Adrenal gland (tissue), 5 donors: ENCODE data around the gene FMOD.

Experiments used
- POLR2A ChIP-seq, 2 donors: fragments of 450-650 bp; IDR thresholded peaks; one replicate each; pipeline ENCODE4 v1.6.1; 2017; ENCODE audit warnings: antibody characterized with exemption in 2 of 2, mild to moderate bottlenecking in 2 of 2, moderate library complexity in 1 of 2
- TF ChIP-seq, protein P1 (sequence below), 6 experiments: fragments of 450-650 bp in 4 of 6; fragments of 200-600 bp in 2 of 6; sonication (generic) in 1 of 6; IDR thresholded peaks; 1 replicate in 5 of 6; 2 replicates in 1 of 6; pipeline versions ENCODE4 v1.5.1 to v1.8.0; 2016 to 2021; ENCODE audit warnings: antibody characterized with exemption in 6 of 6, mild to moderate bottlenecking in 2 of 6, moderate library complexity in 1 of 6
- donor health status: DM: no; HTN: no; CAD: no.

DNA sequence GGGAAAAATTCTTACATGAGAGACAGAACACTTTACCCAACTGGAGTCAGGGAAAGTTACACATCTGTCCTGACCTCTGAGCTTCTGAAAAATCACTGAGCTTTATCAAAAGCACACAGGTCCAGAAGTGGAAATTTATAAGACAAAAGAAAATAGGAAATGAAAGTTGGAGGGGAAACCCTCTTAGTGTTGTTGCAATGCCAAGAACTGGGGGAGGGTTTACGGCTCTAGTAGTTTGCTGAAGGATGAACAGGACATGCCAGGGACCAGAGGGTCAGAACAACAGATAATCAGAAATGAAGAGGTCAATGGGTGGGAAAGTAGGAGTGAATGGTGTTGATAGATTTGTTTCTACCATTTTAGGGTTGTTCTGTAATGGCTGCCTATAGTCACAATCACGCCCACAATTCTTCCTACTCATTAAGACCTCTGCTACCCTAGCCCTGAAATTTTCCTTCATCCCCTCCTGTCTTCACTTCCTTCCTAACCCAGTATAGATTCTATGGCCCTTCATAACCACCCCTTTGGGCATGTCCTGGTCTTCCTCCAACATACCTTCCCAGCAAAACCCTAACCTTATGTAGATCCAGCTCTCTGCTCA, 30.3 kb upstream of the FMOD start:
- TF ChIP-seq, protein P1, sequence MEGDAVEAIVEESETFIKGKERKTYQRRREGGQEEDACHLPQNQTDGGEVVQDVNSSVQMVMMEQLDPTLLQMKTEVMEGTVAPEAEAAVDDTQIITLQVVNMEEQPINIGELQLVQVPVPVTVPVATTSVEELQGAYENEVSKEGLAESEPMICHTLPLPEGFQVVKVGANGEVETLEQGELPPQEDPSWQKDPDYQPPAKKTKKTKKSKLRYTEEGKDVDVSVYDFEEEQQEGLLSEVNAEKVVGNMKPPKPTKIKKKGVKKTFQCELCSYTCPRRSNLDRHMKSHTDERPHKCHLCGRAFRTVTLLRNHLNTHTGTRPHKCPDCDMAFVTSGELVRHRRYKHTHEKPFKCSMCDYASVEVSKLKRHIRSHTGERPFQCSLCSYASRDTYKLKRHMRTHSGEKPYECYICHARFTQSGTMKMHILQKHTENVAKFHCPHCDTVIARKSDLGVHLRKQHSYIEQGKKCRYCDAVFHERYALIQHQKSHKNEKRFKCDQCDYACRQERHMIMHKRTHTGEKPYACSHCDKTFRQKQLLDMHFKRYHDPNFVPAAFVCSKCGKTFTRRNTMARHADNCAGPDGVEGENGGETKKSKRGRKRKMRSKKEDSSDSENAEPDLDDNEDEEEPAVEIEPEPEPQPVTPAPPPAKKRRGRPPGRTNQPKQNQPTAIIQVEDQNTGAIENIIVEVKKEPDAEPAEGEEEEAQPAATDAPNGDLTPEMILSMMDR (IDR thresholded peaks at IDR 0.05) = no peak
- TF ChIP-seq POLR2A (IDR thresholded peaks at IDR 0.05) = no peak
